ENCODE results near the gene ERBB2. TPM values are rescaled to one million over a fixed set of nuclear protein-coding genes. Genes with fewer than 3 reads are reported as not detected.

Gene ERBB2
- total and polyA plus RNA-seq, 9 of the 15 experiments (the other 6 are each of a cell fraction or from before 2014, with no cell fraction given): 0.74 to 5.6 (median 3.3) TPM

DNA sequence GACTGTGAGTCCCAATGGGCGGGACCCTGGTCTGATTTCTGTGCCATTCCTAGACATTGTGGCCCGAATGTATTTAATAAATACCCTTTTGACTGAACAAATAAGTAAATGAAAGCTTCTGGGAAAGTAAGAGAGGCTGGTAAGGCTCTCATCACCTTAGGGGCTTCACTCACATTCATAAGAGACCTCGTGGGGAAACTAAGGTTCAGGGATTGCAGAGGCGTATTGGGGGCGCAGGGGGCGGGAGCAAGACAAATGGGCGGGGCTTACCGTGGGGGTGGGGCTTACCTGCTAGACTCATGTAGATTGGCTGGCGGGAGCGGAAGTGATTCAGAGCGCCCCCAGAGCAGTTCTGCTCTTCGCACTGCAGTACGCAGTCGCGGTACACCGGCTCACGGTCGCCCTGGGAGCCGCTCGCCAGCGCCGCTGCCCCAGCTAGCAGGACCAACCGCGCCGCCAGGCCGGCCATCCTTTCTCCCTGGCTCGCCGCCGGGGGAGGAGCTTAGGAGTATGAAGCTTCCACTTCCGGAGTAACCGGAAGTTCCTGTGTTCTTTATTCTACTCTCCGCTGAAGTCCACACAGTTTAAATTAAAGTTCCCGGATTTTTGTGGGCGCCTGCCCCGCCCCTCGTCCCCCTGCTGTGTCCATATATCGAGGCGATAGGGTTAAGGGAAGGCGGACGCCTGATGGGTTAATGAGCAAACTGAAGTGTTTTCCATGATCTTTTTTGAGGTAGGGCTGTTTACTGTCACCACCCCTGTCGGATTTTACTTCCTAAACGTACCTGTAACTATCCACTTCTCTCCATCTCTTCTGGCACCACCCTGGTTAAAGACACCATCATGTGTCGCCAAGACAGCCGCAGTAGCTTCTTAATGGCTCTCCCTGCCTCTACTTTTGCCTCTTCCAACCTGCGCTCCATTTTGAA is 12.1 kb upstream of the ERBB2 start, which contains the start of gene PGAP3 (continued):
- TF ChIP-seq, protein P1, sequence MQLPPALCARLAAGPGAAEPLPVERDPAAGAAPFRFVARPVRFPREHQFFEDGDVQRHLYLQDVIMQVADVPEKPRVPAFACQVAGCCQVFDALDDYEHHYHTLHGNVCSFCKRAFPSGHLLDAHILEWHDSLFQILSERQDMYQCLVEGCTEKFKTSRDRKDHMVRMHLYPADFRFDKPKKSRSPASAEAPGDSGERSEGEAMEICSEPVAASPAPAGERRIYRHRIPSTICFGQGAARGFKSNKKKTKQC (CRISPR knock-in tag; IDR thresholded peaks at IDR 0.05): no peak
- TF ChIP-seq KHSRP (IDR thresholded peaks at IDR 0.05) (no peak), ZNF347 (CRISPR knock-in tag; IDR thresholded peaks at IDR 0.05; ENCODE audit: low read depth) (no peak), SAFB2 (IDR thresholded peaks at IDR 0.05; ENCODE audit: borderline replicate concordance, low read depth, low read length, severe bottlenecking) (no peak), ZNF589 (CRISPR knock-in tag; IDR thresholded peaks at IDR 0.05; ENCODE audit: low read depth) (no peak), ZNF75A (CRISPR knock-in tag; IDR thresholded peaks at IDR 0.05) (no peak), RBM25 (IDR thresholded peaks at IDR 0.05; ENCODE audit: low read depth, low read length, severe bottlenecking) (no peak), DACH1 (IDR thresholded peaks at IDR 0.05; ENCODE audit: partially characterized antibody) (no peak), HSF4 (CRISPR knock-in tag; IDR thresholded peaks at IDR 0.05; ENCODE audit: borderline replicate concordance) (no peak), CBFA2T2 (conservative IDR thresholded peaks at IDR 0.05) (no peak), FOXK1 (CRISPR knock-in tag; IDR thresholded peaks at IDR 0.05; ENCODE audit: borderline replicate concordance) (no peak), PHF21A (IDR thresholded peaks at IDR 0.05; ENCODE audit: borderline replicate concordance, low read depth) (no peak), DIDO1 (tag; IDR thresholded peaks at IDR 0.05; ENCODE audit: low read depth) (peak; percentile 60; the same call in 1 of the 2 replicates)
- TF ChIP-seq, protein P2, sequence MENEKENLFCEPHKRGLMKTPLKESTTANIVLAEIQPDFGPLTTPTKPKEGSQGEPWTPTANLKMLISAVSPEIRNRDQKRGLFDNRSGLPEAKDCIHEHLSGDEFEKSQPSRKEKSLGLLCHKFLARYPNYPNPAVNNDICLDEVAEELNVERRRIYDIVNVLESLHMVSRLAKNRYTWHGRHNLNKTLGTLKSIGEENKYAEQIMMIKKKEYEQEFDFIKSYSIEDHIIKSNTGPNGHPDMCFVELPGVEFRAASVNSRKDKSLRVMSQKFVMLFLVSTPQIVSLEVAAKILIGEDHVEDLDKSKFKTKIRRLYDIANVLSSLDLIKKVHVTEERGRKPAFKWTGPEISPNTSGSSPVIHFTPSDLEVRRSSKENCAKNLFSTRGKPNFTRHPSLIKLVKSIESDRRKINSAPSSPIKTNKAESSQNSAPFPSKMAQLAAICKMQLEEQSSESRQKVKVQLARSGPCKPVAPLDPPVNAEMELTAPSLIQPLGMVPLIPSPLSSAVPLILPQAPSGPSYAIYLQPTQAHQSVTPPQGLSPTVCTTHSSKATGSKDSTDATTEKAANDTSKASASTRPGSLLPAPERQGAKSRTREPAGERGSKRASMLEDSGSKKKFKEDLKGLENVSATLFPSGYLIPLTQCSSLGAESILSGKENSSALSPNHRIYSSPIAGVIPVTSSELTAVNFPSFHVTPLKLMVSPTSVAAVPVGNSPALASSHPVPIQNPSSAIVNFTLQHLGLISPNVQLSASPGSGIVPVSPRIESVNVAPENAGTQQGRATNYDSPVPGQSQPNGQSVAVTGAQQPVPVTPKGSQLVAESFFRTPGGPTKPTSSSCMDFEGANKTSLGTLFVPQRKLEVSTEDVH (IDR thresholded peaks at IDR 0.05; ENCODE audit: low read depth, partially characterized antibody): peak; percentile 94
- TF ChIP-seq, protein P3, sequence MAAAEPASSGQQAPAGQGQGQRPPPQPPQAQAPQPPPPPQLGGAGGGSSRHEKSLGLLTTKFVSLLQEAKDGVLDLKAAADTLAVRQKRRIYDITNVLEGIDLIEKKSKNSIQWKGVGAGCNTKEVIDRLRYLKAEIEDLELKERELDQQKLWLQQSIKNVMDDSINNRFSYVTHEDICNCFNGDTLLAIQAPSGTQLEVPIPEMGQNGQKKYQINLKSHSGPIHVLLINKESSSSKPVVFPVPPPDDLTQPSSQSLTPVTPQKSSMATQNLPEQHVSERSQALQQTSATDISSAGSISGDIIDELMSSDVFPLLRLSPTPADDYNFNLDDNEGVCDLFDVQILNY (CRISPR knock-in tag; IDR thresholded peaks at IDR 0.05): no peak
- TF ChIP-seq, protein P4, sequence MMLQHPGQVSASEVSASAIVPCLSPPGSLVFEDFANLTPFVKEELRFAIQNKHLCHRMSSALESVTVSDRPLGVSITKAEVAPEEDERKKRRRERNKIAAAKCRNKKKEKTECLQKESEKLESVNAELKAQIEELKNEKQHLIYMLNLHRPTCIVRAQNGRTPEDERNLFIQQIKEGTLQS (IDR thresholded peaks at IDR 0.05): no peak
- TF ChIP-seq, protein P4 (CRISPR knock-in tag; conservative IDR thresholded peaks at IDR 0.05): no peak
- TF ChIP-seq, protein P5, sequence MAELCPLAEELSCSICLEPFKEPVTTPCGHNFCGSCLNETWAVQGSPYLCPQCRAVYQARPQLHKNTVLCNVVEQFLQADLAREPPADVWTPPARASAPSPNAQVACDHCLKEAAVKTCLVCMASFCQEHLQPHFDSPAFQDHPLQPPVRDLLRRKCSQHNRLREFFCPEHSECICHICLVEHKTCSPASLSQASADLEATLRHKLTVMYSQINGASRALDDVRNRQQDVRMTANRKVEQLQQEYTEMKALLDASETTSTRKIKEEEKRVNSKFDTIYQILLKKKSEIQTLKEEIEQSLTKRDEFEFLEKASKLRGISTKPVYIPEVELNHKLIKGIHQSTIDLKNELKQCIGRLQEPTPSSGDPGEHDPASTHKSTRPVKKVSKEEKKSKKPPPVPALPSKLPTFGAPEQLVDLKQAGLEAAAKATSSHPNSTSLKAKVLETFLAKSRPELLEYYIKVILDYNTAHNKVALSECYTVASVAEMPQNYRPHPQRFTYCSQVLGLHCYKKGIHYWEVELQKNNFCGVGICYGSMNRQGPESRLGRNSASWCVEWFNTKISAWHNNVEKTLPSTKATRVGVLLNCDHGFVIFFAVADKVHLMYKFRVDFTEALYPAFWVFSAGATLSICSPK (IDR thresholded peaks at IDR 0.05; ENCODE audit: borderline replicate concordance): no peak
- TF ChIP-seq, protein P6, sequence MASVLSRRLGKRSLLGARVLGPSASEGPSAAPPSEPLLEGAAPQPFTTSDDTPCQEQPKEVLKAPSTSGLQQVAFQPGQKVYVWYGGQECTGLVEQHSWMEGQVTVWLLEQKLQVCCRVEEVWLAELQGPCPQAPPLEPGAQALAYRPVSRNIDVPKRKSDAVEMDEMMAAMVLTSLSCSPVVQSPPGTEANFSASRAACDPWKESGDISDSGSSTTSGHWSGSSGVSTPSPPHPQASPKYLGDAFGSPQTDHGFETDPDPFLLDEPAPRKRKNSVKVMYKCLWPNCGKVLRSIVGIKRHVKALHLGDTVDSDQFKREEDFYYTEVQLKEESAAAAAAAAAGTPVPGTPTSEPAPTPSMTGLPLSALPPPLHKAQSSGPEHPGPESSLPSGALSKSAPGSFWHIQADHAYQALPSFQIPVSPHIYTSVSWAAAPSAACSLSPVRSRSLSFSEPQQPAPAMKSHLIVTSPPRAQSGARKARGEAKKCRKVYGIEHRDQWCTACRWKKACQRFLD (CRISPR knock-in tag; IDR thresholded peaks at IDR 0.05): no peak
